ENCODE measurements around the gene GDNF.

DNA sequence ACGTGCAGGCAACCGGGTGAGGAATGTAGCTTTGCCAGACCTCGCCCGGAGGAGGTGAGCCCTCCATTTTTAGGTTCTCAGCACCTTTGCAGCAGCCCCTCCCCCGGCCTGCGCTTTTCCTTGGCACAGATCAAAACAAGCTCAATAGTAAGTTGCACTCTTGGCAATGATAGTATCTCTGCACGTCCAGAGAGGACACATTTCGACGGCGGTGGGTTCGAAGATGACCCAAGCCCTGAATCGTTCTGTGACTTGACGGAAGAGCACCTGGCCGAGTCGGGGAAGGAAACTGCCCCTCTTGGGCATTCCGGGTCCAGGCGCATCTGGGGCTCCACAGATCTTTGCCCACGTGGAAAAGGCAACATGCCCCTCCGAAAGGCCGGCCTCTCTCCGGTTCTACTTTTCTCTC, 904 bp downstream of the GDNF start:
- TF ChIP-seq, protein P1, sequence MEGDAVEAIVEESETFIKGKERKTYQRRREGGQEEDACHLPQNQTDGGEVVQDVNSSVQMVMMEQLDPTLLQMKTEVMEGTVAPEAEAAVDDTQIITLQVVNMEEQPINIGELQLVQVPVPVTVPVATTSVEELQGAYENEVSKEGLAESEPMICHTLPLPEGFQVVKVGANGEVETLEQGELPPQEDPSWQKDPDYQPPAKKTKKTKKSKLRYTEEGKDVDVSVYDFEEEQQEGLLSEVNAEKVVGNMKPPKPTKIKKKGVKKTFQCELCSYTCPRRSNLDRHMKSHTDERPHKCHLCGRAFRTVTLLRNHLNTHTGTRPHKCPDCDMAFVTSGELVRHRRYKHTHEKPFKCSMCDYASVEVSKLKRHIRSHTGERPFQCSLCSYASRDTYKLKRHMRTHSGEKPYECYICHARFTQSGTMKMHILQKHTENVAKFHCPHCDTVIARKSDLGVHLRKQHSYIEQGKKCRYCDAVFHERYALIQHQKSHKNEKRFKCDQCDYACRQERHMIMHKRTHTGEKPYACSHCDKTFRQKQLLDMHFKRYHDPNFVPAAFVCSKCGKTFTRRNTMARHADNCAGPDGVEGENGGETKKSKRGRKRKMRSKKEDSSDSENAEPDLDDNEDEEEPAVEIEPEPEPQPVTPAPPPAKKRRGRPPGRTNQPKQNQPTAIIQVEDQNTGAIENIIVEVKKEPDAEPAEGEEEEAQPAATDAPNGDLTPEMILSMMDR (tag by site-specific recombination; IDR thresholded peaks at IDR 0.05), result no peak
- TF ChIP-seq ZFP41 (tag by site-specific recombination; IDR thresholded peaks at IDR 0.05; ENCODE audit: borderline replicate concordance) (no peak), ZNF132 (tag by site-specific recombination; IDR thresholded peaks at IDR 0.05; ENCODE audit: borderline replicate concordance) (no peak), ZBTB48 (tag by site-specific recombination; IDR thresholded peaks at IDR 0.05) (no peak), YY1 (tag by site-specific recombination; IDR thresholded peaks at IDR 0.05) (no peak), ZBTB17 (tag by site-specific recombination; IDR thresholded peaks at IDR 0.05) (no peak)
- TF ChIP-seq, protein P2, sequence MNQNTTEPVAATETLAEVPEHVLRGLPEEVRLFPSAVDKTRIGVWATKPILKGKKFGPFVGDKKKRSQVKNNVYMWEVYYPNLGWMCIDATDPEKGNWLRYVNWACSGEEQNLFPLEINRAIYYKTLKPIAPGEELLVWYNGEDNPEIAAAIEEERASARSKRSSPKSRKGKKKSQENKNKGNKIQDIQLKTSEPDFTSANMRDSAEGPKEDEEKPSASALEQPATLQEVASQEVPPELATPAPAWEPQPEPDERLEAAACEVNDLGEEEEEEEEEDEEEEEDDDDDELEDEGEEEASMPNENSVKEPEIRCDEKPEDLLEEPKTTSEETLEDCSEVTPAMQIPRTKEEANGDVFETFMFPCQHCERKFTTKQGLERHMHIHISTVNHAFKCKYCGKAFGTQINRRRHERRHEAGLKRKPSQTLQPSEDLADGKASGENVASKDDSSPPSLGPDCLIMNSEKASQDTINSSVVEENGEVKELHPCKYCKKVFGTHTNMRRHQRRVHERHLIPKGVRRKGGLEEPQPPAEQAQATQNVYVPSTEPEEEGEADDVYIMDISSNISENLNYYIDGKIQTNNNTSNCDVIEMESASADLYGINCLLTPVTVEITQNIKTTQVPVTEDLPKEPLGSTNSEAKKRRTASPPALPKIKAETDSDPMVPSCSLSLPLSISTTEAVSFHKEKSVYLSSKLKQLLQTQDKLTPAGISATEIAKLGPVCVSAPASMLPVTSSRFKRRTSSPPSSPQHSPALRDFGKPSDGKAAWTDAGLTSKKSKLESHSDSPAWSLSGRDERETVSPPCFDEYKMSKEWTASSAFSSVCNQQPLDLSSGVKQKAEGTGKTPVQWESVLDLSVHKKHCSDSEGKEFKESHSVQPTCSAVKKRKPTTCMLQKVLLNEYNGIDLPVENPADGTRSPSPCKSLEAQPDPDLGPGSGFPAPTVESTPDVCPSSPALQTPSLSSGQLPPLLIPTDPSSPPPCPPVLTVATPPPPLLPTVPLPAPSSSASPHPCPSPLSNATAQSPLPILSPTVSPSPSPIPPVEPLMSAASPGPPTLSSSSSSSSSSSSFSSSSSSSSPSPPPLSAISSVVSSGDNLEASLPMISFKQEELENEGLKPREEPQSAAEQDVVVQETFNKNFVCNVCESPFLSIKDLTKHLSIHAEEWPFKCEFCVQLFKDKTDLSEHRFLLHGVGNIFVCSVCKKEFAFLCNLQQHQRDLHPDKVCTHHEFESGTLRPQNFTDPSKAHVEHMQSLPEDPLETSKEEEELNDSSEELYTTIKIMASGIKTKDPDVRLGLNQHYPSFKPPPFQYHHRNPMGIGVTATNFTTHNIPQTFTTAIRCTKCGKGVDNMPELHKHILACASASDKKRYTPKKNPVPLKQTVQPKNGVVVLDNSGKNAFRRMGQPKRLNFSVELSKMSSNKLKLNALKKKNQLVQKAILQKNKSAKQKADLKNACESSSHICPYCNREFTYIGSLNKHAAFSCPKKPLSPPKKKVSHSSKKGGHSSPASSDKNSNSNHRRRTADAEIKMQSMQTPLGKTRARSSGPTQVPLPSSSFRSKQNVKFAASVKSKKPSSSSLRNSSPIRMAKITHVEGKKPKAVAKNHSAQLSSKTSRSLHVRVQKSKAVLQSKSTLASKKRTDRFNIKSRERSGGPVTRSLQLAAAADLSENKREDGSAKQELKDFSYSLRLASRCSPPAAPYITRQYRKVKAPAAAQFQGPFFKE (tag by site-specific recombination; IDR thresholded peaks at IDR 0.05; ENCODE audit: borderline replicate concordance), result no peak

Measured in HEK293 (cell line).